PC-9 (cell line): ENCODE measurements around the gene TM9SF2.

Source experiments
- EZH2 ChIP-seq: fragments of 200-600 bp; sonication (generic); IDR thresholded peaks from 2 replicates; pipeline ENCODE4 v1.8.0; 2017; ENCODE audit warnings: antibody characterized with exemption, low read depth
- TF ChIP-seq, protein P1 (sequence below): fragments of 200-600 bp; sonication (generic); conservative IDR thresholded peaks from 2 replicates; pipeline ENCODE4 v1.6.1; 2017; ENCODE audit warnings: mixed run types, antibody characterized with exemption, mild to moderate bottlenecking, moderate library complexity

GRCh38 chr13:99489028-99489427 is 12.2 kb upstream of the TM9SF2 start:
- TF ChIP-seq, protein P1, sequence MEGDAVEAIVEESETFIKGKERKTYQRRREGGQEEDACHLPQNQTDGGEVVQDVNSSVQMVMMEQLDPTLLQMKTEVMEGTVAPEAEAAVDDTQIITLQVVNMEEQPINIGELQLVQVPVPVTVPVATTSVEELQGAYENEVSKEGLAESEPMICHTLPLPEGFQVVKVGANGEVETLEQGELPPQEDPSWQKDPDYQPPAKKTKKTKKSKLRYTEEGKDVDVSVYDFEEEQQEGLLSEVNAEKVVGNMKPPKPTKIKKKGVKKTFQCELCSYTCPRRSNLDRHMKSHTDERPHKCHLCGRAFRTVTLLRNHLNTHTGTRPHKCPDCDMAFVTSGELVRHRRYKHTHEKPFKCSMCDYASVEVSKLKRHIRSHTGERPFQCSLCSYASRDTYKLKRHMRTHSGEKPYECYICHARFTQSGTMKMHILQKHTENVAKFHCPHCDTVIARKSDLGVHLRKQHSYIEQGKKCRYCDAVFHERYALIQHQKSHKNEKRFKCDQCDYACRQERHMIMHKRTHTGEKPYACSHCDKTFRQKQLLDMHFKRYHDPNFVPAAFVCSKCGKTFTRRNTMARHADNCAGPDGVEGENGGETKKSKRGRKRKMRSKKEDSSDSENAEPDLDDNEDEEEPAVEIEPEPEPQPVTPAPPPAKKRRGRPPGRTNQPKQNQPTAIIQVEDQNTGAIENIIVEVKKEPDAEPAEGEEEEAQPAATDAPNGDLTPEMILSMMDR = no peak
- no peak for TF ChIP-seq EZH2
